Stimulated activated effector memory CD8-positive, alpha-beta T cell treated with anti-CD3 and anti-CD28 coated beads, Interleukin-12 subunit alpha, Interleukin-12 subunit beta, amount 100 ng/mL, for 72 hours (primary cell): ENCODE measurements around the gene ARHGAP25.

ENCODE experiments used
- ATAC-seq: fragments of 150-1000 bp; cut with Tn5 transposase; 2 replicates; pipeline ENCODE4 v1.10.0; 2021
- DNase-seq, 2 donors: peaks; one replicate each; pipeline ENCODE4 v3.0.0; 2021 to 2022; ENCODE audit warnings: low spot score in 2 of 2
- H3K27ac Mint-ChIP-seq: one replicate; pipeline ENCODE4 v1.8.0; 2022; ENCODE audit warnings: mild to moderate bottlenecking, mixed read lengths
- H3K36me3 Mint-ChIP-seq: one replicate; pipeline ENCODE4 v1.8.0; 2022; ENCODE audit warnings: mild to moderate bottlenecking, mixed read lengths
- H3K4me1 Mint-ChIP-seq: one replicate; pipeline ENCODE4 v1.8.0; 2022; ENCODE audit warnings: mixed read lengths
- H3K4me3 Mint-ChIP-seq: one replicate; pipeline ENCODE4 v1.8.0; 2022; ENCODE audit warnings: mild to moderate bottlenecking, mixed read lengths
- H3K9me3 Mint-ChIP-seq: one replicate; pipeline ENCODE4 v1.8.0; 2022; ENCODE audit warnings: mixed read lengths

The ARHGAP25 gene

DNA sequence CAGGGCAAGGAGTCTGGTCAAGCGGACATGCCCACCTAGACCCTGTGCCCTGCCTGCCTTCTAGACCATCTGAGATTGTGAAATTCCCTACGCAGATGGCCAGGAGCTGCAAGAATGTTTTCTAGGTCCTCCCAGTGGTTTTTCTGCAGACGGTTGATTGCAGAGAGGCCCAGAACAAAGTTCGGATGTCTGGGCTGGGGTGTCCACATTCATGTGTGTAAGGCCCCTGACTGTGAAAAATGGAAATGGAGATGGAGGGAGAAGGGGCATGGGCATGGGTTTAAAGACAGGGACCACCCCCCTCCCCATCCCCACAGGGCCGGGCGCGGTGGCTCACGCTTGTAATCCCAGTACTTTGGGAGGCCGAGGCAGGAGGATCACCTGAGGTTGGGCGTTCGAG is 11.8 kb downstream of the ARHGAP25 start:
- Mint-ChIP-seq H3K27ac (no peak overlapping the region), H3K9me3 (no peaks in the 10 kb centered on the region), H3K4me1 (peaks cover 88% of the 10 kb centered on the region), H3K36me3 (peaks cover 76% of the 10 kb centered on the region), H3K4me3 (no peak overlapping the region)
- DNase-seq (peak in 1 of 2 donors; percentile 45), ATAC-seq (no peak)

DNA sequence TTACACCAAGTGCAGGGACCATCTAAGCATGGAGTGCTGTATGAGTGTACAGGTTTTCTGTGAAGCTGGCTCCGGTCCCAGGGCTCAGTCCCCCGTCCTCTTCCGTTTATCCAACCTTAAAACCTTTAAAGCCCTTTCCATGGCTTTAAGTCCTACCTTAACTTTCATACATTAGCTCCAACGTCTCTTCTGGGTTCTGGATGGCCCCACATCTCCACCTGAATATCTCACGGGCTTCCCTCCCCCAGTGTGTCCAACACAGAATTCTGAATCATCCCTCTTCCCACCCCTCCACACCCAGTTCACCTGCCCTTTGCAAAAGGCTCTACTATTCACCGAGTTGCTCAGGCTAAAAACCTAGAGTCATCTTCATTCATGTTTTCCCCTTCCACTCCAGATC is 12.8 kb downstream of the ARHGAP25 start:
- Mint-ChIP-seq H3K36me3 (peaks cover 66% of the 10 kb centered on the region), H3K9me3 (no peaks in the 10 kb centered on the region), H3K27ac (peak overlapping the region; percentile 77), H3K4me1 (peaks cover 90% of the 10 kb centered on the region), H3K4me3 (peak overlapping the region; percentile 13)
- DNase-seq (peak in 1 of 2 donors; percentile 41), ATAC-seq (no peak)

DNA sequence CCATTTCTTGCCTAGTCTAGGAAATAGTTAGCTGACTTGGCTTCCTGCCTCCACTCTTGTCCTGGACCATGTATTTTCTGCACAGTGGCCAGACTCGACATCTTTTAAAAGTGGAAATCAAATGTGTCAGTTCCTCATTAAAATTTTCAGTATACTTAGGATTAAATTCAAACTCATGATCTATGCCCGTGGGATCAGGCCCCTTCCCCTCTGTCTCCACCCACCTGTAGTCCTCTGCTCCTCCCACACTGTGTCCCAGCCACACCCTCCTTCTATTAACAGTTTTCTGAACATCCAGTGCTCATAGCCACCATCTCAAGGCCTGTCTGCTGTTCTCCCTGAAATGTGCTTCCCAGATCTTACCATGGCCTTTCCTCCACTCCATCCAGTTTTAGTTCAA is 13.3 kb downstream of the ARHGAP25 start:
- Mint-ChIP-seq H3K4me1 (peaks cover 87% of the 10 kb centered on the region), H3K4me3 (peak overlapping the region; percentile 13), H3K36me3 (peaks cover 64% of the 10 kb centered on the region), H3K9me3 (no peaks in the 10 kb centered on the region), H3K27ac (peak overlapping the region; percentile 77)
- DNase-seq (no peak), ATAC-seq (no peak)

DNA sequence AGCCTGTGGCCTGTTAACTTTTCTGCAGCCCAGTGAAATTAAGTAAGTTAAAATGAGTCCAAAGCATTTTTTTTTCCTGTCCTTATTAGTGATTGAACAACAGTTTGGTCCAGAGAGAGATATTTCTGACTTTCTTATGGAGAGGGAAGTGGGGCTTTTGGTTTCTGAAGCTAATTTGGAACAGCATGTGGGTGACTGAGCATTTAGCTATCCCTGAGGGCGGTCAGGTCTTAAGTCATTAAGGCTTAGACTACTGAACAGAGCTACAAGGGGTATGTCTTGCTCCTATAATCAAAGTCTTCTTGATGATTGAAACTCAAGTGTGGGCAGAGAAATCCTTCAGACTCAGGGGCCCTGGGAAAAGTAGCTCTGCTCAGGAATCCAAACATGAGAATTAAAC is 14.0 kb downstream of the ARHGAP25 start:
- no peaks in the 10 kb centered on the region for H3K9me3 Mint-ChIP-seq
- no peak overlapping the region for H3K4me3 Mint-ChIP-seq
- peaks cover 61% of the 10 kb centered on the region for H3K36me3 Mint-ChIP-seq
- no peak for ATAC-seq
- H3K4me1 Mint-ChIP-seq: peaks cover 87% of the 10 kb centered on the region
- no peak for DNase-seq
- peak overlapping the region; percentile 77 for H3K27ac Mint-ChIP-seq

DNA sequence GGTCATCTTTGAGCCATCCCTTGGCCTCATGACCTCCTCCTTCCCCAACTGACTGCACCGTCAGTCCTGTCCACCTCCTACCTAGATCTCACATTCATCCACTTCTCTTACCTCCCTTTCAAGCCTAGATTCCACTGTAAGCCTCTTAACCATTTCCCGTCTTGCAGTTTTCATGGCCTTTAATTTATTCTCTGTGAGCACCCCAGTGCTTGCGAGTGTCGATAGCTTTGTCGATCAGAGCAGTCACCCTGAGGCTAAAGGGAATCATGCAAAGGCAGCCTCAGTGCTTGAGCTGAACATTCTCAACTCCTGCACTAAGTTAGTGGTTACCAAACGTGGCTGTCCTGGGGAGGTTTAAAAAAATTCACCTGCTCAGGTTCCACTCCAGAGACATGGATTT is 14.7 kb downstream of the ARHGAP25 start:
- H3K4me1 Mint-ChIP-seq: peaks cover 87% of the 10 kb centered on the region
- no peak overlapping the region for H3K4me3 Mint-ChIP-seq
- no peaks in the 10 kb centered on the region for H3K9me3 Mint-ChIP-seq
- ATAC-seq (no peak), DNase-seq (peak in 1 of 2 donors; percentile 43)
- peaks cover 61% of the 10 kb centered on the region for H3K36me3 Mint-ChIP-seq
- peak overlapping the region; percentile 77 for H3K27ac Mint-ChIP-seq

DNA sequence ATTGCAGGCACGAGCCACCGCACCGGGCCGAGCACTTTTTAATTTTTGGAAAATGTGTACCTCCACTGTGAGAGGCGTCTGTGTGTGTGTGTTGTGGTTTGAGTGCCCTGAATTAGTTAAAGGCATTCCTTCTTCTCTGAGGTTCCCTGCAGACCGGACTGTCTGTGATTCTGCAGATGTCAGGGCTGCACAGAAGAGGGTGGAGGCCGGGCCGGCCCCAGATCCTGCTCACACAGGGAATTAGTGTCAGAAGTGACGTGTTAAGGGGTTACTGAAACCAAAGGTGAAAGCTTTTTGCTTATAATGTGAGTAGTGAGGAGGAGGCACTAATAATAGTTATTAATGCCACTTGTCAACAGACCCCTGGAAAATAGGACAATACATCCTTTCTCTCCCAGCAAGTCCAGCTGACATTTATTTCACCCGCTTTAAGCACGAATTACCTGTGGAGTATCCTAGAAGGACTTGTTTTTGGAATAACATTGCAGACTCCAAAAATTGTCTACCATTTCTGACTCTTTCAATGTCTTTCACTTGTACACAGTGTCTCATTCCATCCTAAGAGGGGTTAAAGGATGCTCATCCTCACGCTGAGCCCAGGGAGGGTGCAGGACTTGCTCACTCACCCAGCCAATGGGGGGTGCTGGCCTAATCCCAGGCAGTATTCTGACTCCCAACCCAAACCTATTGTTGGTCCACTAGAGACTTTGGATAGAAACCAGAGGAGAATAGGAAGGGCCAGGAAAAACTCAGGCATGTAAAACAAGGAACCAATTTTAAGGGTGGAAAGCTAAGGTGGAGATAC is 16.2 kb downstream of the ARHGAP25 start:
- peak overlapping the region; percentile 90 for H3K27ac Mint-ChIP-seq
- peaks cover 84% of the 10 kb centered on the region for H3K4me1 Mint-ChIP-seq
- H3K9me3 Mint-ChIP-seq: no peaks in the 10 kb centered on the region
- ATAC-seq (no peak), DNase-seq (peak in 1 of 2 donors; percentile 49)
- no peak overlapping the region for H3K4me3 Mint-ChIP-seq
- peaks cover 60% of the 10 kb centered on the region for H3K36me3 Mint-ChIP-seq

DNA sequence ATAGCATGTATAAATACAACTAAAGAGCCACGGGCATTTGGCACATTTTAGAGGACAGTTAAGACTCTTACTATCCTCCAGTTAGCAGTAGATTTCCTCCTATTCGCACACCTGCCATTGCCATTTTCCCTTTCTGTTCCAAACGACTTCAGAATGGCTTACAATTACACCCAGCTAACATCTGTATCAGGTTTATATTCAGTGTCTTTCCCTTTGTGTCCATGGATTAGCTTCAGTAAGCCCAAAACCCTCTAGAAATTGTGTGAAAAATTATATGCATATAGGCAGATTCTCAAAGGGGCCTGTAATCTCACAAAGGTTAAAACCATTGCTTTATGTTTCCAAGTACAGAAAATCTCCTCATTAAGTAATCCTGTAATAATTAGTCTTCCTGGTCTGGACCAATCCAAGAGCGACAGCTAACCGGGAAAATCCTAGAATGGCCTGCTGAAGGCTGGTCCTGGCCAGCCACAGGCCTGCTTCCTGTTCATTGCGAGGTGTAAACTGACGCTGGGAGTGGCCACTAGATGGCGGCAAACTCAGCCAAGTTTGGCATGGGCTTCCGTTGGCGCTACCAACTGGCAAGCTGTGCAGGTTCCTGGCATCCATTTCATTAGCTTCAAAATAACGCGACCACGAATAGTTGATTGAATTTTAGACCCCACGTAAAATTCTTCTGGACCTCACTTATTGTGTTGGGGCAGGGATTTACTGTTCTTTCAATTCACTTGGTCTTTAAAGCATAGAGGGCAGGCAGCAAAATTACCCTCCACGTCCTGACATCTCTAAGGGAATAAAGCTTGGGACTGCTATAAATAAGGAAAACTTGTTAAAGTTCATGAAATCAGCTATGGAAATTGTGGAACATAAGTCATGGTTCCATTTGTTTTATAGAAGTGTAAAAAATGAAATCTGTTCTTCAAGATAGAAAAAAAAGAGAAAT is 17.1 kb downstream of the ARHGAP25 start:
- ATAC-seq (peak; percentile 95), DNase-seq (peak; percentile 86 to 94)
- peaks cover 62% of the 10 kb centered on the region for H3K36me3 Mint-ChIP-seq
- peak overlapping the region; percentile 90 for H3K27ac Mint-ChIP-seq
- H3K4me1 Mint-ChIP-seq: peaks cover 83% of the 10 kb centered on the region
- peaks cover 3% of the 10 kb centered on the region for H3K9me3 Mint-ChIP-seq
- peak overlapping the region; percentile 33 for H3K4me3 Mint-ChIP-seq

DNA sequence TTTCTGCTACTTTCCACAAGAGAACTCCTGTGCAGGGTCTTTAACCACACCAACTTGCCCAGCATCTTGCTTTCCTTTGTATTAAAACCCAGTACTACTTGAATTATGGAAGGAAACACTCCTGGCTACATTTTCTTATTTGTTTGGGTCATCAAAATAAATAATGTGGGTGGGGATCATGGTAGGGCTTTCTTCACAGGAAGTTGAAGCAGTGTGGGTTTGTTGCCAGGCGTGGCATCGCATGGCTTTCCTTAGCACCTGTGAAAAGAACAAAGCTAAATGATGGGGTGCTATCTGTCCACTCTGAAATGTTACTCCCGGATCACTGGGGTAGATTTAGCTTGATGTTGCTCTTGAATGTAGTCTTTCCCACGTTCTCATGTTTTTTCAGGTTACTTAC is 18.7 kb downstream of the ARHGAP25 start:
- peak in 1 of 2 donors; percentile 45 for DNase-seq
- peak; percentile 52 for ATAC-seq
- peaks cover 54% of the 10 kb centered on the region for H3K36me3 Mint-ChIP-seq
- peak overlapping the region; percentile 41 for H3K27ac Mint-ChIP-seq
- peaks cover 78% of the 10 kb centered on the region for H3K4me1 Mint-ChIP-seq
- H3K4me3 Mint-ChIP-seq: peak overlapping the region; percentile 63
- peaks cover 7% of the 10 kb centered on the region for H3K9me3 Mint-ChIP-seq

DNA sequence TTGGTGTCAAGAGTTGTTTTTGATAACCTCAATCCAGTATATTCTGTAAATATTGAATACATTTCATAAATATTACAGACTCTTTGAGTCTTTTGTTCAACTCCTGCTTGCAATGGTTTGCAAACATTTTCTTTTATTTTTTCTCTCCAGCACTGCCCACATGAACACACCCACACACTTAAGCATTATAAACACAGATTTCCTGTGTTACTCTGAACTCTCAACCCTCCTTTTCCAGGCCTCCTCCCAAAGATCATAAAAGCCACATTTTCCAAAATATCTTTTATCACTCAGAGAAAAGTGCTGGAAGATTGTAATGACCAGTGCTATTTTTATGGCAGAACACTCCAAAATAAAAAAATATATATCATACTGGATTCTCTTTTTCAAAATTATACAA is 20.5 kb downstream of the ARHGAP25 start:
- no peak for ATAC-seq
- peaks cover 81% of the 10 kb centered on the region for H3K4me1 Mint-ChIP-seq
- peaks cover 44% of the 10 kb centered on the region for H3K36me3 Mint-ChIP-seq
- H3K4me3 Mint-ChIP-seq: peak overlapping the region; percentile 24
- no peak for DNase-seq
- H3K9me3 Mint-ChIP-seq: peaks cover 7% of the 10 kb centered on the region
- peak overlapping the region; percentile 24 for H3K27ac Mint-ChIP-seq

DNA sequence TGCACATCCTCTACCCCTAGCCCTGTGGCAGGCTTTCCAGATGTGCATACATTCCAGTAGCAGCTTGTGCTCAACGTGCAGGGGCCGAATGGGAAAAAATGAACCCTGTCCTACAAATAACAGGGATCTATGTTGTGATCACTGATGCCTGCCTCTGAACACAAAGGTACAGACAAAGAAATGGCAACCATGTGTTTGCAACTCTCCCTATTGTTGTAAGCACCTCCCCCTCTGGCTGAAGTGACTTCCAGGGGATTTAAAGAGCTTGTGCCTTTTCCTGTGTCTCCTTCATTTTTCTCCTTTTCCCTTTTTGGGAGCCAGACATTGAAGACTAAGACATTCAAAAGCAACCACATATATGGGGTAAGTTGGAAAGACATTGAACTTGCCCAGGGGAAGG is 21.6 kb downstream of the ARHGAP25 start:
- no peak for ATAC-seq
- Mint-ChIP-seq H3K27ac (peak overlapping the region; percentile 49), H3K36me3 (peaks cover 42% of the 10 kb centered on the region), H3K9me3 (peaks cover 7% of the 10 kb centered on the region), H3K4me1 (peaks cover 78% of the 10 kb centered on the region), H3K4me3 (no peak overlapping the region)
- peak in 1 of 2 donors; percentile 41 for DNase-seq

DNA sequence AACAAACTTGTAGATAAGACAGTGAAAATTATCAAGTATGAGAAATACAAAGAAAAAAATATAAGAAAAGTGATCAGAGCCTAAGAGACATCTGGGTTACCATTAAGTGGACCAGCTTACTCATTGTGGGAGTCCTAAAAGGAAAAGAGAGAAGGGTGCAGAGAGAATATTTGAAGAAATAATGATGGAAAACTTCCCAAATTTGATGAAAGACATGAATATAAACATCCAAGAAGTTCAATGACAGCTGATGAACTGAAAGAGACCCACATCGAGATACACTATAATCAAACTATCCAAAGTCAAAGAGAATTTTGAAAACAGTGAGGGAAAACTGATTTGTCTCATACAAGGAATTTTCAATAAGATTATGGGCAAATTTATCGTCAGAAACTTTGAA is 22.5 kb downstream of the ARHGAP25 start:
- H3K4me3 Mint-ChIP-seq: no peak overlapping the region
- peaks cover 42% of the 10 kb centered on the region for H3K36me3 Mint-ChIP-seq
- peaks cover 7% of the 10 kb centered on the region for H3K9me3 Mint-ChIP-seq
- H3K4me1 Mint-ChIP-seq: peaks cover 78% of the 10 kb centered on the region
- H3K27ac Mint-ChIP-seq: peak overlapping the region; percentile 49
- ATAC-seq (no peak), DNase-seq (no peak)

DNA sequence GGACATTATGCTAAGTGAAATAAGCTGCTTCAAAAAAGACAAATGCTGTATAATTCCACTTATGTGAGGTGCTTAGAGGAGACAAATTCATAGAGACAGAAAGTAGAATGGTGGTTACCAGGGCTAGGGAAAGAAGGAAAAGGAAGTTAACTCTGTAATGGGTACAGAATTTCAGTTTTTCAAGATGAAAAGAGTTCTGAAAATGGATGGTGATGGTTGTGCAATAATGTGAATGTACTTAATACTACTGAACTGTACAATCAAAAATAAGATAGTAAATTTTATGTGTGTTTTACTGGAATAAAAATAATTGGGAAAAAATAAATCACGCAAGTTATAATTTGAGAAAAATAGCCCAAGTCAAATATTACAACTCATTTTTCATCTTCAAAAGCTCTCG is 27.5 kb downstream of the ARHGAP25 start:
- Mint-ChIP-seq H3K4me1 (peaks cover 75% of the 10 kb centered on the region), H3K27ac (peak overlapping the region; percentile 58), H3K36me3 (peaks cover 11% of the 10 kb centered on the region), H3K4me3 (peak overlapping the region; percentile 34), H3K9me3 (peaks cover under 1% of the 10 kb centered on the region)
- DNase-seq (no peak), ATAC-seq (no peak)

DNA sequence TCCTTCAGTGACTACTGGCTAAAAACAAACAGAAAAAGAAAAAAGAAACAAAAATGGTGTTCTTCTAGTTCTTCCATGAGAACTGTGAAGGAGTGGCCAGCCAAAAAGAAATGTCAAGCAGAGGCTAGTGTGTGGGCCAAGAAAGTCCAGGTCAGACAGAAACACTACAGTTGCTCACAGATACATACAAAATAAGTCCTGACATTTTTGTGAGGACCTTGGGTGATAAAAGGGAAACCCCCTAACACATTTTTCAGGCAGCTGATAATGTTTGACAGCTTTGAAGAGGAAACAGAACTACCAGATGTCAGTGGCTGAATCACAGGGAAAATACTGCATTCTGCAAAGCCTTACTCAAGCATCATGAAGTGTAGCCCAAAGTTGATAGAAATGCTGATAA is 28.1 kb downstream of the ARHGAP25 start:
- peak in 1 of 2 donors; percentile 58 for DNase-seq
- H3K9me3 Mint-ChIP-seq: no peaks in the 10 kb centered on the region
- H3K4me3 Mint-ChIP-seq: peak overlapping the region; percentile 34
- H3K36me3 Mint-ChIP-seq: peaks cover 7% of the 10 kb centered on the region
- H3K27ac Mint-ChIP-seq: peak overlapping the region; percentile 58
- peak; percentile 46 for ATAC-seq
- peaks cover 79% of the 10 kb centered on the region for H3K4me1 Mint-ChIP-seq

DNA sequence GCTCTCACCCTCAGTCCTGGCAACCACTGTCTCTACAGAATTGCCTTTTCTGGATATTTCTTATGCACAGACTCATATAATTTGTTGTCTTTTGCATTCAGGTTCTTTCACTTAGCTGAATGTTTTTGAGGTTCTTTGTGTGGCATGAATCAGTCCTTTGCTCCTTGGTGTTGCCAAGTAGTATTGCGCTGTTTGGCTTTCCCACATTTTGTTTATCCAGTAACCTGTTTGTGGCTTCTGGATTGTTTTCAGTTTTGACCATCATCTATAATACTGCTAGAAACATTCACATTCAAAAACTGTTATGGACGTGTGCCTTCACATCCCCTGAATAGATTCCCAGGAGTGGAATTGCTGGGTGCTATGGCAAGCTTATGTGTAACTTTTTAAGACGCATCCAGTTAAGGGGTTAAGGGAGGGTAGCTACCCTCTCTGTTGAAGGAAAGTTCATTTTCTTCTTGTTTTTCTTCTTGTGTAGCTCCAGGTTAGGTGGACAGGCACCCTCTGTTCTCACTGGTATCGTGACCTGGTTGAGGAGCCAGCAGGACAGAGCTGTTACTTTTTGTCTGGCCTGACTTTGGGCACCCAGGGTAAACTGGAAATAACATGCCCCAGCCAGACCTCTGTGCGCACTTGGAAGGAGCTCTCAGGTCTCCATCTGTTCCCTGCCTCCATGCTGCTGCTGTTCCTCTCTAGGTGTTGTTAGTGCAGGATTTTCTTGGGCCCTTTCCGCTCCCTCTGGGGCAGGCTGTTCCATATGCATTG is 29.6 kb downstream of the ARHGAP25 start:
- DNase-seq (peak in 1 of 2 donors; percentile 30), ATAC-seq (no peak)
- peaks cover 81% of the 10 kb centered on the region for H3K4me1 Mint-ChIP-seq
- H3K27ac Mint-ChIP-seq: peak overlapping the region; percentile 92
- H3K36me3 Mint-ChIP-seq: peaks cover 7% of the 10 kb centered on the region
- H3K9me3 Mint-ChIP-seq: no peaks in the 10 kb centered on the region
- H3K4me3 Mint-ChIP-seq: peak overlapping the region; percentile 77
